T-helper 1 cell (primary cell): ENCODE data around the gene ESR1.

Experiments
- DNase-seq, 5 donors: peaks; one replicate each; pipeline ENCODE4 v3.0.0-alpha.2; 2012 to 2020
- total RNA-seq, 4 donors: gene quantifications; one replicate each; lab custom pipeline; 2026; lab: John Stamatoyannopoulos, UW

Gene ESR1
- total RNA-seq, result 2.1 to 7.0 (median 3.2) reads per million in 4 donors

- DNase-seq, result no peak
Observed at GRCh38 chr6:151807513-151808370, at the start of gene ESR1. Gene ESR1, plus strand, starts transcription at chr6:151807682. Its CDS starts 231 bp downstream, at chr6:151807913.

- DNase-seq, result no peak
Observed at GRCh38 chr6:151760486-151760885, 47.0 kb upstream of the ESR1 start.

GRCh38 chr6:151761851-151762250, 45.6 kb upstream of the ESR1 start:
- DNase-seq, result no peak

- no peak for DNase-seq
Observed at GRCh38 chr6:151762817-151763216, 44.7 kb upstream of the ESR1 start.

GRCh38 chr6:151763303-151763702, 44.2 kb upstream of the ESR1 start:
- no peak for DNase-seq

GRCh38 chr6:151763938-151764680, 43.4 kb upstream of the ESR1 start:
- DNase-seq, result peak in 1 of 5 donors; percentile 40

- peak in 2 of 5 donors; percentile 12 to 64 for DNase-seq
Observed at GRCh38 chr6:151765444-151765886, 42.0 kb upstream of the ESR1 start.

- DNase-seq, result no peak
Observed at GRCh38 chr6:151772446-151772845, 35.0 kb upstream of the ESR1 start.

GRCh38 chr6:151773382-151773781, 34.1 kb upstream of the ESR1 start:
- DNase-seq, result no peak

- DNase-seq, result no peak
Observed at GRCh38 chr6:151782560-151782959, 24.9 kb upstream of the ESR1 start.

- no peak for DNase-seq
Observed at GRCh38 chr6:151783692-151784091, 23.8 kb upstream of the ESR1 start.

GRCh38 chr6:151784441-151785214, 22.9 kb upstream of the ESR1 start:
- DNase-seq, result no peak

GRCh38 chr6:151796842-151797530, 10.5 kb upstream of the ESR1 start:
- no peak for DNase-seq

GRCh38 chr6:151803743-151804142, 3.7 kb upstream of the ESR1 start:
- DNase-seq, result no peak

GRCh38 chr6:151804585-151805285, 2.7 kb upstream of the ESR1 start:
- no peak for DNase-seq

GRCh38 chr6:151805286-151805840, 2.1 kb upstream of the ESR1 start:
- no peak for DNase-seq

GRCh38 chr6:151806757-151807512, 547 bp upstream of the ESR1 start:
- no peak for DNase-seq

- DNase-seq, result no peak
Observed at GRCh38 chr6:151808371-151809241, 1.1 kb downstream of the ESR1 start.

GRCh38 chr6:151811081-151811480, 3.6 kb downstream of the ESR1 start:
- no peak for DNase-seq

- DNase-seq, result no peak
Observed at GRCh38 chr6:151813858-151814257, 6.4 kb downstream of the ESR1 start.
